Aorta (tissue), 5 donors: ENCODE measurements around the gene KIAA0513. TPM values are rescaled to one million over a fixed set of nuclear protein-coding genes. Genes with fewer than 3 reads are reported as not detected.

Experiments
- ATAC-seq: fragments of 200-7000 bp; cut with Tn5 transposase; one replicate; pipeline ENCODE4 v1.9.1; 2022; ENCODE audit warnings: moderate library complexity; ENCODE audit not compliant: low FRiP score
- DNase-seq, 2 donors: peaks; one replicate each; pipeline ENCODE4 v3.0.0-alpha.2; 2020
- H3K27ac ChIP-seq, 2 donors: one replicate each; pipeline ENCODE4 v1.5.1; 2013; ENCODE audit warnings: low read length in 2 of 2, mild to moderate bottlenecking in 2 of 2, moderate library complexity in 2 of 2, control low read depth in 1 of 2, inconsistent platforms in 1 of 2, low read depth in 1 of 2
- H3K27me3 ChIP-seq, 2 donors: one replicate each; pipeline ENCODE4 v1.6.1; 2013; ENCODE audit warnings: control low read depth in 1 of 2, low read length in 1 of 2, mild to moderate bottlenecking in 1 of 2, moderate library complexity in 1 of 2; ENCODE audit not compliant: insufficient read depth in 2 of 2, control insufficient read depth in 1 of 2
- H3K36me3 ChIP-seq, 2 donors: one replicate each; pipeline ENCODE4 v1.6.1; 2013; ENCODE audit warnings: control low read depth in 1 of 2, low read length in 1 of 2, mild to moderate bottlenecking in 1 of 2; ENCODE audit not compliant: insufficient read depth in 2 of 2, control insufficient read depth in 1 of 2
- H3K4me1 ChIP-seq, 2 donors: one replicate each; pipeline ENCODE4 v1.6.1; 2013; ENCODE audit warnings: low read length in 2 of 2, control low read depth in 1 of 2, mild to moderate bottlenecking in 1 of 2, moderate library complexity in 1 of 2; ENCODE audit not compliant: insufficient read depth in 2 of 2, control insufficient read depth in 1 of 2
- H3K4me3 ChIP-seq, 2 donors: one replicate each; pipeline ENCODE4 v1.5.1; 2013; ENCODE audit warnings: low read length in 2 of 2, control low read depth in 1 of 2, mild to moderate bottlenecking in 1 of 2
- H3K9me3 ChIP-seq: one replicate; pipeline ENCODE4 v1.6.1; 2013; ENCODE audit warnings: mild to moderate bottlenecking, low read length; ENCODE audit not compliant: control insufficient read depth
- WGBS, 2 donors: extraction: QIAGEN DNeasy Blood & Tissue Kit; methylation state at CpG; one replicate each; pipeline ENCODE4 v1.1.7; 2013; 5-methylcytosine and 5-hydroxymethylcytosine counted together
- intact Hi-C, 2 donors: fragments of 100-400 bp; cut with DNase I; formaldehyde crosslinking; loops; one replicate each; pipeline versions ENCODE4 v1.14.2 to v1.15.0; 2022
- polyA plus RNA-seq, 2 donors: library from polyadenylated mRNA; stranded (reverse); fragments of 200-250 nt; gene quantifications; one replicate each; pipeline ENCODE4 v1.2.3, GENCODE V29; 2013
- total RNA-seq, 2 donors: library from RNA; stranded (reverse); fragmentation: NEBNext Ultra II Directional; extraction: Animal tissue kit (Norgen Biotek cat#: 25700); gene quantifications; one replicate each; pipeline ENCODE4 v1.2.1, GENCODE V29; 2021
- donor health status: healthy with polysubstance abuse.
- donor health status: Bipolar disorder and iron deficiency.
- donor health status: DM: no; HTN: no; CAD: no.
- donor health status: DM: no; HTN: no; CAD: no.
- donor health status: DM: yes; HTN: yes; CAD: no.

KIAA0513 gene
- total and polyA plus RNA-seq, 4 donors: 3.4 to 17.7 (median 10.3) TPM

- WGBS, 2 donors: 77% methylated on average over 10 of the region's 10 CpGs
- Histone ChIP-seq H3K4me3 (no peak overlapping the region), H3K36me3 (no peaks in the 10 kb centered on the region), H3K27me3 (no peaks in the 10 kb centered on the region), H3K27ac (peak overlapping the region in 1 of 2 donors; percentile 37), H3K4me1 (peaks cover 5 to 6% of the 10 kb centered on the region in 2 donors), H3K9me3 (no peaks in the 10 kb centered on the region)
- no peak for ATAC-seq
- no peak for DNase-seq
- intact Hi-C loops: no loop called here
Measured at GRCh38 chr16:85002099-85002541, 25.5 kb upstream of the KIAA0513 start.

- DNase-seq (peak; percentile 70 to 84), ATAC-seq (no peak)
- Histone ChIP-seq H3K27ac (peak overlapping the region; percentile 31 to 64), H3K4me3 (no peak overlapping the region), H3K4me1 (peaks cover 5 to 6% of the 10 kb centered on the region in 2 donors), H3K27me3 (no peaks in the 10 kb centered on the region), H3K36me3 (no peaks in the 10 kb centered on the region), H3K9me3 (no peaks in the 10 kb centered on the region)
- intact Hi-C loops: no loop called here
- WGBS, 2 donors: 81 to 85% methylated on average over 12 of the region's 12 CpGs
Measured at GRCh38 chr16:85002608-85003007, 25.0 kb upstream of the KIAA0513 start.

GRCh38 chr16:85003076-85003475 lies 24.5 kb upstream of the KIAA0513 start:
- Histone ChIP-seq H3K27ac (peak overlapping the region; percentile 31 to 64), H3K36me3 (no peaks in the 10 kb centered on the region), H3K4me1 (peaks cover 5 to 6% of the 10 kb centered on the region in 2 donors), H3K4me3 (no peak overlapping the region), H3K9me3 (no peaks in the 10 kb centered on the region), H3K27me3 (no peaks in the 10 kb centered on the region)
- WGBS, 2 donors: 90 to 91% methylated on average over 13 of the region's 13 CpGs
- ATAC-seq (no peak), DNase-seq (peak in 1 of 2 donors; percentile 55)
- intact Hi-C loops: no loop called here

- peak; percentile 12 for ATAC-seq
- no peak overlapping the region for H3K4me3 ChIP-seq
Measured at GRCh38 chr16:85003725-85004586, 23.6 kb upstream of the KIAA0513 start.

GRCh38 chr16:85004587-85005205 lies 22.9 kb upstream of the KIAA0513 start:
- WGBS, 2 donors: 12 to 15% methylated on average over 10 of the region's 10 CpGs
- intact Hi-C loops: no loop called here
- Histone ChIP-seq H3K4me3 (no peak overlapping the region), H3K4me1 (peaks cover 5 to 6% of the 10 kb centered on the region in 2 donors), H3K36me3 (no peaks in the 10 kb centered on the region), H3K27ac (peak overlapping the region; percentile 83 to 89), H3K27me3 (no peaks in the 10 kb centered on the region), H3K9me3 (no peaks in the 10 kb centered on the region)
- peak in 1 of 2 donors; percentile 77 for DNase-seq
- ATAC-seq: peak; percentile 60

More at GRCh38 chr16:85003725-85004586, 23.6 kb upstream of the KIAA0513 start:
- H3K27me3 ChIP-seq: no peaks in the 10 kb centered on the region
- WGBS, 2 donors: 66 to 70% methylated on average over 16 of the region's 16 CpGs
- no peaks in the 10 kb centered on the region for H3K9me3 ChIP-seq
- H3K36me3 ChIP-seq: no peaks in the 10 kb centered on the region
- DNase-seq: peak in 1 of 2 donors; percentile 69
- peak overlapping the region; percentile 14 to 93 for H3K27ac ChIP-seq
- peaks cover 5 to 6% of the 10 kb centered on the region in 2 donors for H3K4me1 ChIP-seq
- intact Hi-C loops: no loop called here

GRCh38 chr16:85005285-85006069 lies 22.1 kb upstream of the KIAA0513 start:
- Histone ChIP-seq H3K9me3 (no peaks in the 10 kb centered on the region), H3K4me1 (peaks cover 5 to 6% of the 10 kb centered on the region in 2 donors), H3K4me3 (no peak overlapping the region), H3K27me3 (no peaks in the 10 kb centered on the region), H3K36me3 (no peaks in the 10 kb centered on the region), H3K27ac (peak overlapping the region; percentile 89 to 91)
- intact Hi-C loops: no loop called here
- peak; percentile 78 for ATAC-seq
- DNase-seq: peak in 1 of 2 donors; percentile 30
- 11 to 12% methylated on average over 11 of the region's 11 CpGs for WGBS, 2 donors

GRCh38 chr16:85006639-85007038 lies 21.0 kb upstream of the KIAA0513 start:
- ATAC-seq (no peak), DNase-seq (peak in 1 of 2 donors; percentile 10)
- peak overlapping the region in 1 of 2 donors; percentile 33 for H3K27ac ChIP-seq
- intact Hi-C loops: no loop called here
- H3K27me3 ChIP-seq: no peaks in the 10 kb centered on the region
- no peak overlapping the region for H3K4me3 ChIP-seq
- H3K9me3 ChIP-seq: no peaks in the 10 kb centered on the region
- peaks cover 5 to 6% of the 10 kb centered on the region in 2 donors for H3K4me1 ChIP-seq
- WGBS, 2 donors: 86 to 92% methylated on average over 7 of the region's 7 CpGs
- no peaks in the 10 kb centered on the region for H3K36me3 ChIP-seq

- 94 to 96% methylated on average over 7 of the region's 7 CpGs for whole genome bisulfite sequencing, 2 donors
- Histone ChIP-seq H3K4me3 (no peak overlapping the region), H3K27me3 (no peaks in the 10 kb centered on the region), H3K4me1 (peaks cover 5 to 6% of the 10 kb centered on the region in 2 donors), H3K9me3 (no peaks in the 10 kb centered on the region), H3K27ac (no peak overlapping the region), H3K36me3 (no peaks in the 10 kb centered on the region)
- intact Hi-C loops: no loop called here
- ATAC-seq (no peak), DNase-seq (peak in 1 of 2 donors; percentile 31)
Measured at GRCh38 chr16:85007496-85008214, 19.9 kb upstream of the KIAA0513 start.
